Stomach (tissue), 9 donors: Measurements from ENCODE around the gene LY9. TPM values are rescaled to one million over a fixed set of nuclear protein-coding genes. Genes with fewer than 3 reads are reported as not detected.

Source experiments
- DNase-seq, 2 donors: peaks; one replicate each; pipeline versions ENCODE4 v3.0.0 to v3.0.0-alpha.2; 2013 to 2019
- H3K27ac ChIP-seq, 5 donors: fragments of 200-600 bp in 4 of 5; sonication (generic) in 4 of 5; one replicate each; pipeline ENCODE4 v1.5.1; 2013 to 2019; ENCODE audit warnings: mild to moderate bottlenecking in 1 of 5, moderate library complexity in 1 of 5
- H3K27me3 ChIP-seq, 3 donors: fragments of 200-600 bp; sonication (generic); one replicate each; pipeline ENCODE4 v1.5.1; 2017 to 2019; ENCODE audit warnings: mixed run types in 1 of 3
- H3K36me3 ChIP-seq, 4 donors: fragments of 200-600 bp; sonication (generic); 1 replicate in 3 of 4; 2 replicates in 1 of 4; pipeline ENCODE4 v1.5.1; 2016 to 2019
- H3K4me1 ChIP-seq, 4 donors: fragments of 200-600 bp; sonication (generic); one replicate each; pipeline ENCODE4 v1.5.1; 2016 to 2019
- H3K4me3 ChIP-seq, 4 donors: fragments of 200-600 bp; sonication (generic) in 3 of 4; one replicate each; pipeline ENCODE4 v1.5.1; 2016 to 2019; ENCODE audit warnings: mild to moderate bottlenecking in 1 of 4
- H3K9me3 ChIP-seq, 4 donors: fragments of 200-600 bp; sonication (generic); one replicate each; pipeline ENCODE4 v1.5.1; 2016 to 2019
- CTCF ChIP-seq, 7 experiments: fragments of 450-650 bp in 4 of 7; fragments of 200-600 bp in 3 of 7; sonication (generic) in 3 of 7; IDR thresholded peaks; one replicate each; pipeline ENCODE4 v1.5.1; 2016 to 2019; ENCODE audit warnings: antibody characterized with exemption in 7 of 7, control low read depth in 2 of 7, mild to moderate bottlenecking in 1 of 7
- EP300 ChIP-seq: sonication (generic); formaldehyde crosslinking; IDR thresholded peaks from one replicate; pipeline ENCODE4 v1.6.1; 2017; ENCODE audit warnings: antibody characterized with exemption
- POLR2A ChIP-seq, 4 donors: fragments of 450-650 bp; IDR thresholded peaks; one replicate each; pipeline ENCODE4 v1.6.1; 2016; ENCODE audit warnings: antibody characterized with exemption in 4 of 4, control low read depth in 2 of 4, mild to moderate bottlenecking in 1 of 4, moderate library complexity in 1 of 4
- POLR2AphosphoS5 ChIP-seq, 3 donors: sonication (generic); formaldehyde crosslinking; IDR thresholded peaks; one replicate each; pipeline ENCODE4 v1.6.1; 2016; ENCODE audit warnings: antibody characterized with exemption in 3 of 3
- WGBS, 5 donors: extraction: QIAGEN DNeasy Blood & Tissue Kit in 3 of 5; methylation state at CpG; one replicate each; pipeline versions ENCODE4 v1.1.5 to v1.1.7; 2013 to 2018; 5-methylcytosine and 5-hydroxymethylcytosine counted together
- intact Hi-C: fragments of 100-400 bp; cut with DNase I; formaldehyde crosslinking; loops from one replicate; pipeline ENCODE4 v1.15.1; 2023; ENCODE audit warnings: low total_unique reads
- polyA plus RNA-seq, 3 donors: library from polyadenylated mRNA; stranded (reverse); fragments of 200-250 nt; gene quantifications; one replicate each; pipeline ENCODE4 v1.2.3, GENCODE V29; 2013
- total RNA-seq, 5 donors: library from RNA; depleted of rRNA; stranded (reverse); fragments of >200 nt; gene quantifications; one replicate each; pipeline versions ENCODE4 v1.1.0 to v1.2.3, GENCODE V29; 2014 to 2016
- donor health status: healthy with polysubstance abuse.
- donor health status: Bipolar disorder and iron deficiency.
- donor health status: healthy.

Gene LY9
- total and polyA plus RNA-seq, 8 donors, result 0.25 to 7.5 (median 1.2) TPM; not detected in 2

- WGBS, 5 donors, result 22 to 53% (median 28%) methylated on average over 5 of the region's 5 CpGs
- H3K9me3 ChIP-seq, result no peaks in the 10 kb centered on the region
- H3K4me1 ChIP-seq, result no peaks in the 10 kb centered on the region
- DNase-seq, result no peak
- no peaks in the 10 kb centered on the region for H3K36me3 ChIP-seq
- H3K4me3 ChIP-seq, result no peak overlapping the region
- TF ChIP-seq POLR2A (IDR thresholded peaks at IDR 0.05) (no peak), EP300 (no peak)
- peaks cover 0 to 10% (median 0%) of the 10 kb centered on the region in 3 donors for H3K27me3 ChIP-seq
- intact Hi-C loops, result no loop called here
- H3K27ac ChIP-seq, result no peak overlapping the region
Observed at GRCh38 chr1:160752924-160753323, 43.0 kb upstream of the LY9 start.

- no peak for DNase-seq
- TF ChIP-seq POLR2A (IDR thresholded peaks at IDR 0.05) (no peak), CTCF (IDR thresholded peaks at IDR 0.05) (no peak), POLR2AphosphoS5 (IDR thresholded peaks at IDR 0.05) (no peak), EP300 (no peak)
- H3K27me3 ChIP-seq, result peaks cover 0 to 10% (median 0%) of the 10 kb centered on the region in 3 donors
- H3K4me3 ChIP-seq, result no peak overlapping the region
- no peaks in the 10 kb centered on the region for H3K4me1 ChIP-seq
- no peak overlapping the region for H3K27ac ChIP-seq
- no peaks in the 10 kb centered on the region for H3K9me3 ChIP-seq
- intact Hi-C loops, result no loop called here
- no peaks in the 10 kb centered on the region for H3K36me3 ChIP-seq
Observed at GRCh38 chr1:160753594-160753993, 42.4 kb upstream of the LY9 start.

- WGBS, 5 donors, result 75 to 88% (median 87%) methylated on average over 2 of the region's 2 CpGs
- TF ChIP-seq POLR2A (IDR thresholded peaks at IDR 0.05) (no peak), POLR2AphosphoS5 (IDR thresholded peaks at IDR 0.05) (no peak), CTCF (IDR thresholded peaks at IDR 0.05) (no peak), EP300 (no peak)
- H3K9me3 ChIP-seq, result no peaks in the 10 kb centered on the region
- no peak for DNase-seq
- no peak overlapping the region for H3K4me3 ChIP-seq
- intact Hi-C loops, result no loop called here
- no peaks in the 10 kb centered on the region for H3K36me3 ChIP-seq
- H3K27ac ChIP-seq, result peak overlapping the region in 1 of 5 donors; percentile 23
- no peaks in the 10 kb centered on the region for H3K4me1 ChIP-seq
- peaks cover 0 to 3% (median 0%) of the 10 kb centered on the region in 3 donors for H3K27me3 ChIP-seq
Observed at GRCh38 chr1:160755461-160755860, 40.5 kb upstream of the LY9 start.

GRCh38 chr1:160755911-160756848 is 39.8 kb upstream of the LY9 start:
- DNase-seq, result peak in 1 of 2 donors; percentile 22
- Histone ChIP-seq H3K4me3 (no peak overlapping the region), H3K27me3 (peaks cover 0 to 3% (median 0%) of the 10 kb centered on the region in 3 donors), H3K27ac (peak overlapping the region in 1 of 5 donors; percentile 23), H3K4me1 (no peaks in the 10 kb centered on the region), H3K9me3 (no peaks in the 10 kb centered on the region), H3K36me3 (no peaks in the 10 kb centered on the region)
- WGBS, 5 donors, result 60 to 75% (median 70%) methylated on average over 5 of the region's 5 CpGs
- intact Hi-C loops, result no loop called here
- TF ChIP-seq POLR2A (IDR thresholded peaks at IDR 0.05), result no peak
- no peak for TF ChIP-seq CTCF (IDR thresholded peaks at IDR 0.05)
- no peak for TF ChIP-seq EP300
- TF ChIP-seq POLR2AphosphoS5 (IDR thresholded peaks at IDR 0.05), result no peak

DNA sequence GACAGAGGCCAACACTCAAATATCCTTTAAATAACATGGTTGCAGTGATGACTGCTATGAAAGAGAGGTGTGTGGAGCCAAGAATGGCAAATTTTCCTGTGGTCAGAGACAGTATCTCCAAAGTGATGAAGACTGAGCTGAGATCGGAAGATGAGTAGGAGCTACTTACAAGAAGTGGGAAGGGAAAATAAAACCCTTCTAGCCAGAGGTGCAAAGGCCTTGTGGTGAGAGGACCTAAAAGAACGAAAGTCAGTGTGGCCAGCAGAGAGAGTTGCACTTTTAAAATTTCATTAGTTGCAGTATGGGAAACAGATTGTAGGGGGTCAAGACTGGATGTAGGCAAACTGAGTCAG is 39.1 kb upstream of the LY9 start:
- H3K27me3 ChIP-seq, result peaks cover 0 to 3% (median 0%) of the 10 kb centered on the region in 3 donors
- H3K36me3 ChIP-seq, result no peaks in the 10 kb centered on the region
- no peak overlapping the region for H3K4me3 ChIP-seq
- WGBS, 5 donors, result 79 to 89% (median 87%) methylated on average over 2 of the region's 2 CpGs
- TF ChIP-seq POLR2AphosphoS5 (IDR thresholded peaks at IDR 0.05) (no peak), POLR2A (IDR thresholded peaks at IDR 0.05) (no peak), EP300 (no peak), CTCF (IDR thresholded peaks at IDR 0.05) (no peak)
- DNase-seq, result no peak
- no peak overlapping the region for H3K27ac ChIP-seq
- no peaks in the 10 kb centered on the region for H3K9me3 ChIP-seq
- intact Hi-C loops, result no loop called here
- no peaks in the 10 kb centered on the region for H3K4me1 ChIP-seq
